Memory B cell (primary cell): ENCODE results near the gene MARK2.

ENCODE experiments used
- ATAC-seq: fragments of 150-1000 bp; cut with Tn5 transposase; 2 replicates; pipeline ENCODE4 v1.10.0; 2021; ENCODE audit warnings: low read depth, mild to moderate bottlenecking, moderate library complexity
- DNase-seq, 2 donors: peaks; one replicate each; pipeline ENCODE4 v3.0.0; 2022; ENCODE audit warnings: low spot score in 2 of 2
- H3K27ac Mint-ChIP-seq: one replicate; pipeline ENCODE4 v1.8.0; 2022; ENCODE audit warnings: mild to moderate bottlenecking, moderate library complexity, mixed read lengths
- H3K27me3 Mint-ChIP-seq: one replicate; pipeline ENCODE4 v1.8.0; 2022; ENCODE audit warnings: mixed read lengths
- H3K36me3 Mint-ChIP-seq: one replicate; pipeline ENCODE4 v1.8.0; 2022; ENCODE audit warnings: mild to moderate bottlenecking, mixed read lengths
- H3K4me1 Mint-ChIP-seq: one replicate; pipeline ENCODE4 v1.8.0; 2022; ENCODE audit warnings: mixed read lengths
- H3K4me3 Mint-ChIP-seq: one replicate; pipeline ENCODE4 v1.8.0; 2022; ENCODE audit warnings: mild to moderate bottlenecking, moderate library complexity, mixed read lengths
- H3K9me3 Mint-ChIP-seq: one replicate; pipeline ENCODE4 v1.8.0; 2022; ENCODE audit warnings: mixed read lengths

MARK2 gene

DNA sequence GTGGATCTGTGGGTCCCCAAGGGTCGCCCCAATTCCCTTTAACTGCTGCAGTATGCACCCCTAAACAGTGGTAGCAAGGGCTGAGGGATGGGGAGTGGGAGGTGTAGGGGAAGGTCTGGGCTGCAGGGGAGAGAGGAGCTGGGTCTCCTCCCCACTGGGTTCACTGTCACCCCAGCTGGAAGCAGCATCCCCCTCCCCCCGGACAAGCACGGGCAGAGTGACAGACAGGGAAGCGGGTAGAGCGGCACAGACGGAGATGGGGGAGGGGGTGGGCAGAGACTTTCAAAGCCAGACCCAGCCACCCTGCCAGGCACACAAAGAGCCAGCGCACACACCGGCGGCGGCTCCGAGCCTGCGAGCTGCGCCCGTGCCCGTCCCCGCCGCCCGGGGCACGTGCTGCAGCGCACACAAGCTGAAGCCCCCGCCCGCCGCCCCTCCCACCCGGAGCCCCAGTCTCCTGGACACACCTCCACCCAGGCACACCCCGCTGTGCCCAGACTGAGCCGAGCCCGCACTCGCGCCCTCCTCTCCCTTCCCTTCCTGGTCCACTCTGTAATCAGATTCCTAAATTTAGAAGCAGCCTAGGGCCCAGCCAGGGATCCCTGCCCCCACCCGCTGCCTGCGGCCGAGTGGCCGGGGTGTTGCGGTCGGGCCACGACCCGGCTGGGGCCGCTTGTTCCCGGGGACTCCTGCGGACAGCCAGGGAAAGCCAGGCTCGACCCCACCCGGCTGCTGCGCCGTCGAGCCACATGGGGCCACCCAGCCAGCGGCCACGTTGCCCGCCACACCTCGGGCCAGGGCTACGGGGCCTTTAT, 79.0 kb downstream of the MARK2 start:
- no peak for DNase-seq

GRCh38 chr11:63918507-63919191, 79.7 kb downstream of the MARK2 start:
- Mint-ChIP-seq H3K4me1 (peaks cover 11% of the 10 kb centered on the region), H3K36me3 (no peaks in the 10 kb centered on the region), H3K27ac (no peak overlapping the region), H3K4me3 (peak overlapping the region; percentile 70), H3K27me3 (peaks cover 7% of the 10 kb centered on the region), H3K9me3 (no peaks in the 10 kb centered on the region)
- ATAC-seq (no peak), DNase-seq (no peak)

More for the DNA sequence above, 79.0 kb downstream of the MARK2 start:
- peaks cover 11% of the 10 kb centered on the region for H3K4me1 Mint-ChIP-seq
- H3K4me3 Mint-ChIP-seq, result peak overlapping the region; percentile 87
- ATAC-seq, result peak; percentile 35
- no peaks in the 10 kb centered on the region for H3K36me3 Mint-ChIP-seq
- peaks cover 3% of the 10 kb centered on the region for H3K27me3 Mint-ChIP-seq
- H3K27ac Mint-ChIP-seq, result no peak overlapping the region
- no peaks in the 10 kb centered on the region for H3K9me3 Mint-ChIP-seq

DNA sequence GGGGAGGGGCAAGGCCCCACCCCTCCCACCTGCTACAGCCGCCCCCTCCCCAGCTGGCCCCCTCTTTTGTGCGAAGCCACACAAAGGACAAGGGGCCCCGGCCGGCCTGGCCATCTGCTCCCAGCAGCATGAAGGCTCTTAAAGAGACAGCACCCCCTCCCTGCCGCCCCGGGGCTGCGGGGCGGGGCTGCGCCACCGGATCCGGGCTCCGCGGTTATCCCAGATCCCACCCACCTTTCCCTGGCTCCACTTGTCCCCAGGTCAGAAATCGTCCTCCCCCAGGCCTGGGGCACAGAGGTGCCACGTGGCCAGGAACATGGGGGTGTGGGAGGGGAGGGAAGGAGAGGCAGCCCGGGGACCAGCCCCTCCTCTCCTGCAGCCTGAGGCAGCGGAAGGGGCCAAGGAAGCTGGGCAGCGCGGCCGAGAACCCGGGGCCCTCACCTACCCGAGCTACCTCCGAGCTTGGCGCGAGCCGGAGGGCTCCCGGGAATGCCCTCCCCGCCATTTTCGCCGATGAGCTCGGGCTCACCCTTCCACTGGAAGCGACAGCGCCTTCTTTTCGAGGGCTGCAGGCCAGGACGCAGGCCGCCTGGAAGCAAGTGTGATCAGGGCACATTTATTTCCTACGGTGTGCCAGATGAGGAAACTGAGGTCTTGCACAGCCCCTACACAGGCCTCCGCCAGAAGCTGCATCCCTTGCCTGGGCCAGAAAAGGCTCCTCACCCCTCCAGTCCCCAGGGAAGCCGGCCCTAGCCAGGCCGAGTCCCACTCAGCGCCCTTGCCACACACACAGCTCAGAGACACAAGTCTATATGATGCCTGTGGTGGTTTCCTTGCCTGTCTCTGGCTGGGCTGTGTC, 80.6 kb downstream of the MARK2 start:
- ATAC-seq, result no peak
- Mint-ChIP-seq H3K9me3 (no peaks in the 10 kb centered on the region), H3K36me3 (no peaks in the 10 kb centered on the region), H3K27ac (no peak overlapping the region), H3K4me1 (peaks cover 11% of the 10 kb centered on the region), H3K4me3 (no peak overlapping the region), H3K27me3 (peaks cover 9% of the 10 kb centered on the region)
- DNase-seq, result no peak

- Mint-ChIP-seq H3K4me3 (no peak overlapping the region), H3K27me3 (peaks cover 6% of the 10 kb centered on the region), H3K27ac (no peak overlapping the region), H3K36me3 (no peaks in the 10 kb centered on the region), H3K4me1 (peaks cover 11% of the 10 kb centered on the region), H3K9me3 (no peaks in the 10 kb centered on the region)
- ATAC-seq (no peak), DNase-seq (no peak)
These were observed 81.4 kb downstream of the MARK2 start for GRCh38 chr11:63920126-63920938.

DNA sequence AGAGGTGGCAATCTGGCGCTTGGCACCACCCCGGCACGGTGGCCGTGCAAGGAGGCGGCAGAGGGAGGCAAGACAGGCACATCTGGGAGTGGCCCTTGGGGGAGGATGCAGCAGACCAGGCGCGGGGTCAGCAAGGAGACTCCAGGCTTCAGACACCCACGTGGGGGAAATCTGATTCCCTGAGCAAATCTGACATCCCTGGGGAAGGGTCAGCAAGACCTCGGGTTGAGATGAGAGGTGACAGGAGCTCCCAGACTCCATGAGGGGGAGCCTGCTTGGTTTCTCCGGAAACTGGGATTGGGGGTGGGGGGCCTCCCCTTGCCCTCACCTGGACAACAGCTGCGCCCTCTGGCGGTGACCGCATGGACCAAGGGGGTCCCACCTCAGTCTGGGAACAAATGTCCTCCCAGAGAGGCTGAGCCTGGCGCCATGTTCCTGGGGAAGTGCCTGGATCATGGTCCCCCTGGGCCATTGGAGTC, 82.1 kb downstream of the MARK2 start:
- H3K9me3 Mint-ChIP-seq, result no peaks in the 10 kb centered on the region
- peaks cover 11% of the 10 kb centered on the region for H3K4me1 Mint-ChIP-seq
- H3K27me3 Mint-ChIP-seq, result peaks cover 6% of the 10 kb centered on the region
- H3K36me3 Mint-ChIP-seq, result no peaks in the 10 kb centered on the region
- H3K27ac Mint-ChIP-seq, result no peak overlapping the region
- H3K4me3 Mint-ChIP-seq, result no peak overlapping the region
- ATAC-seq (no peak), DNase-seq (no peak)

DNA sequence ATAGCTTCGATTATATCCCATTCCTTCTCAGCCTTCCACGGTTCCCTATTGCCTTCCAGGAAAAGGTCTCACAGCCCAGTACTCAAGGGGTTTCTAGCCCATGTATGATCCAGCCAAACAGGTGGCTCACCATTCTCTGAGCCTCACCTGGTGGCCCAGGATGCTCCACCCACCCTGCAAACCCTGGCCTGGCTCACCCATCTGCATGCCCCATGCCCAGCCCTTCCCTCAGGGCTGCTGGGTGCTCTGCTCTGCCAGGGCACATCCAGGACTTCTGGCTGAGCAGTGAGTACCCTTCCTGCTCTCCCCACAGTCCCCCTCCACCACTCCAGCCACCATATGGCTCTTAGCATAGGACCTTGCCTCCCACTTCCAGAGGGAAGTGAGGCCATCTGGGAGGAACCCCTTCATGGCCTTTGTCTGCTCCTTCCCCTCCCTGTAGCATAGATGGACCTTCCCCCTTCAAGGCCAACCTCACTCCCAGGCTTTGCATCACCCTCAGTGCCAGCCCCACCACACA, 83.8 kb downstream of the MARK2 start:
- H3K27ac Mint-ChIP-seq, result no peak overlapping the region
- no peak for ATAC-seq

DNA sequence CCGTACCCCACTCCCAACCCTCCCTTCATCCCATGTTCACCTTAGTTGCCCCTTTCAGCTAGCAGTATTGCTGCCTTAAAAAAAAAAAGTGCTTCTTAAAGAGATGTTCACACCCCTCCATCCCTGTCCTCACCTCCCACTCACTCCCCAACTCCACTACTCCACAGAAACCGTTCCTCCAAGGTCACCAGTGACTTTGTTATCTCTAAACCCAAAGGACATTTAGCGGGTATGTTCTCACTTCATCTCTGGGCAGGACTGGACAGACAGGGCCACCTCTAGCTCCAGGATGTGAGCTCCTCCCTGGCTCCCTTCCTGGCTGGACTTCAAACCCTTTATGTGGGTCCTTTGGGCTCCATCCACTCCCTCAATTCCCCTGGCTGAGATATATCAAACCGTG, 84.4 kb downstream of the MARK2 start:
- Mint-ChIP-seq H3K4me1 (peaks cover 6% of the 10 kb centered on the region), H3K36me3 (no peaks in the 10 kb centered on the region), H3K9me3 (no peaks in the 10 kb centered on the region), H3K27ac (no peak overlapping the region), H3K4me3 (no peak overlapping the region), H3K27me3 (peaks cover 6% of the 10 kb centered on the region)
- DNase-seq (no peak), ATAC-seq (no peak)

More for the DNA sequence above, 83.8 kb downstream of the MARK2 start:
- Mint-ChIP-seq H3K9me3 (no peaks in the 10 kb centered on the region), H3K4me3 (no peak overlapping the region), H3K27me3 (peaks cover 6% of the 10 kb centered on the region), H3K4me1 (peaks cover 6% of the 10 kb centered on the region), H3K36me3 (no peaks in the 10 kb centered on the region)
- DNase-seq, result no peak

DNA sequence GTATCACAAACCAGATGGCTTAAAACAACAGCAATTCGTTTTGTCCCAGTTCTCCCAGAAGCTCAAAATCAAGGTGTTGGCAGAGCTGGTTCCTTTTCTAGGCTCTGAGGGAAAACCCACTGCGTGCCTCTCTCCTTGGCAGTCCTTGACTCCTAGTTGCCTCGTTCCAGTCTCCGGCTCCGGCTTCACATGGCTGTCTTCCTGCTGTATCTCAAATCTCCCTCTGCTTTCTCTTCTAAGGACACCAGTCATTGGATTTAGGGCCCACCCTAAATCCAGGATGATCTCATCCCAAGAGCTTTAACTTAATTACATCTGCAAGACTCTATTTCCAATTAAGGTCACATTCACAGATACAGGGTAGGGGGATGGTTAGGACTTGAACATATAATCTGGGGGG, 90.7 kb downstream of the MARK2 start:
- H3K36me3 Mint-ChIP-seq, result no peaks in the 10 kb centered on the region
- no peak overlapping the region for H3K27ac Mint-ChIP-seq
- H3K4me1 Mint-ChIP-seq, result no peaks in the 10 kb centered on the region

DNA sequence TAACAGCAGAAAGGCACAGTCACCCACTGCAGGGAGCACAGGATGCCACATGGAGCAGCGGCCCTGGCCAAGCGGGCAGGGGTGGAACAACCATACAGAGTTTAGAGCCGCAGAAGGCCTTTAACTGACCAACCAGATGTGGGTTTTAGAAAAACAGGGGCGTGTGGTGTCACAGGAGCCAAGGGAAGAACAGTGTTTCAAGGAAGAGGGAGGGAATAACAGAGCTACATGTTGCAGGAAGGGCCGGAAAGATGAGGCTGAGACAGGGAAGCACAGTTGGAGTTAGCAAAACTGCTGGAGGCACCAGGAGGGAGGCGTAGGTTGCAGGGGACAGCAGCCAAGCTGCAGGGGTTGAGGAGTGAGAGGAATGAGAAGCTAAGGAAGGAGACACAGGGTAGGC, 92.1 kb downstream of the MARK2 start:
- DNase-seq (no peak), ATAC-seq (no peak)
- Mint-ChIP-seq H3K4me1 (peaks cover 2% of the 10 kb centered on the region), H3K36me3 (no peaks in the 10 kb centered on the region), H3K9me3 (no peaks in the 10 kb centered on the region), H3K27me3 (peaks cover 5% of the 10 kb centered on the region), H3K4me3 (no peak overlapping the region), H3K27ac (no peak overlapping the region)

More for the DNA sequence above, 90.7 kb downstream of the MARK2 start:
- H3K4me3 Mint-ChIP-seq, result no peak overlapping the region
- DNase-seq (no peak), ATAC-seq (no peak)
- H3K27me3 Mint-ChIP-seq, result peaks cover 5% of the 10 kb centered on the region
- H3K9me3 Mint-ChIP-seq, result no peaks in the 10 kb centered on the region

GRCh38 chr11:63931876-63932275, 93.0 kb downstream of the MARK2 start:
- H3K4me1 Mint-ChIP-seq, result peaks cover 2% of the 10 kb centered on the region
- no peak for ATAC-seq
- no peaks in the 10 kb centered on the region for H3K9me3 Mint-ChIP-seq

GRCh38 chr11:63933459-63933858, 94.5 kb downstream of the MARK2 start:
- H3K4me3 Mint-ChIP-seq, result no peak overlapping the region
- H3K4me1 Mint-ChIP-seq, result peaks cover 7% of the 10 kb centered on the region
- no peaks in the 10 kb centered on the region for H3K9me3 Mint-ChIP-seq
- no peak for DNase-seq
- H3K36me3 Mint-ChIP-seq, result no peaks in the 10 kb centered on the region
- no peak overlapping the region for H3K27ac Mint-ChIP-seq
- ATAC-seq, result no peak
- peaks cover 5% of the 10 kb centered on the region for H3K27me3 Mint-ChIP-seq

More at GRCh38 chr11:63931876-63932275, 93.0 kb downstream of the MARK2 start:
- Mint-ChIP-seq H3K4me3 (no peak overlapping the region), H3K27ac (no peak overlapping the region), H3K36me3 (no peaks in the 10 kb centered on the region), H3K27me3 (peaks cover 5% of the 10 kb centered on the region)
- no peak for DNase-seq

DNA sequence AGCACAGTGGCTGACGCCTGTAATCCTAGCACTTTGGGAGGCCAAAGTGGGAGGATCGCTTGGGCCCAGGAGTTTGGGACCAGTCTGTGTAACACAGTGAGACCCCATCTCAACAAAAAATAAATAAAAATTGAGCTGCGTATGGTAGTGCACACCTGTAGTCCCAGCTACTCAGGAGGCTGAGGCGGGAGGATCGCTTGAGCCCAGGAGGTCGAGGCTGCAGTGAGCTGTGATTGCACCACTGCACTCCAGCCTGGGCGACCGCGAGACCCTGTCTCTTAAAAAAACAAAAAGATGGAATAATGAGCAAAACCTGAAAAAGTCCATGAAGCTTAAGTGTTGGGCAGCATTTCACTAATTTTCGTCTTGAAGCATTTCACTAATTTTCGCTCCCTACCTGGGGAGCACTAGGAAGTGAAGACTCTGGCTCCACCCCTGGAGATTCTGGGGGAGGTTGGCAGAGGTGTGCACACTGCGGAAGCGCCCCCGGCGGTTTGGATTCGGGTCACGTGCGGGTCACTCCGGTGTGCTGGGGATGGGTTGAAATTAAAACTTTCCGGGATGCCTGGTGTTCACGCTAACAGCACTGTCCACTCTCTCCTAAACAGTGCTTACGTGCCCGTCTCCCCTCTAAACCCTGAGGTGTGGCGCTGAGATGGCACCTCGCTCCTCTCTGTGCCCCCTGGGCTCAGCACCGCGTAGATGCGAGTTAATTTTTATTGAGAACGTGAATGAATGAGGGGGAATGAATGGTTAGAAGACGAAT, 99.0 kb downstream of the MARK2 start:
- H3K9me3 Mint-ChIP-seq, result no peaks in the 10 kb centered on the region
- DNase-seq, result no peak
- H3K4me3 Mint-ChIP-seq, result peak overlapping the region; percentile 95
- H3K4me1 Mint-ChIP-seq, result peaks cover 24% of the 10 kb centered on the region
- ATAC-seq, result peak; percentile 5
- no peaks in the 10 kb centered on the region for H3K27me3 Mint-ChIP-seq
- peaks cover 2% of the 10 kb centered on the region for H3K36me3 Mint-ChIP-seq
- H3K27ac Mint-ChIP-seq, result peak overlapping the region; percentile 85
